Keratinocyte (primary cell): ENCODE data around the gene IRF4. TPM values are rescaled to one million over a fixed set of nuclear protein-coding genes. Genes with fewer than 3 reads are reported as not detected.

Source experiments
- DNase-seq: peaks from one replicate; pipeline ENCODE4 v3.0.0-alpha.2; 2011; ENCODE audit warnings: low read depth, missing footprints, low spot score
- FAIRE-seq: peaks from 2 replicates; lab custom pipeline; 2011; peaks lifted over from hg19 to GRCh38; lab: Jason Lieb, UNC
- H2AFZ ChIP-seq: 2 replicates; pipeline ENCODE4 v1.6.0; 2012; ENCODE audit warnings: low read length, control low read depth, inconsistent platforms; ENCODE audit not compliant: control insufficient read depth
- H3K27ac ChIP-seq: 2 replicates; pipeline ENCODE4 v1.5.1; 2011; ENCODE audit warnings: low read length; ENCODE audit not compliant: control insufficient read depth, insufficient read depth
- H3K27me3 ChIP-seq: 3 replicates; pipeline ENCODE4 v1.6.0; 2011; ENCODE audit warnings: low read length; ENCODE audit not compliant: control insufficient read depth, insufficient read depth; ENCODE audit errors: extremely low read depth
- H3K36me3 ChIP-seq, 2 experiments: 2 replicates in 1 of 2; 3 replicates in 1 of 2; pipeline ENCODE4 v1.5.1; 2011; ENCODE audit warnings: low read length in 2 of 2, mild to moderate bottlenecking in 1 of 2; ENCODE audit not compliant: control insufficient read depth in 2 of 2, insufficient read depth in 2 of 2; ENCODE audit errors: extremely low read depth in 1 of 2
- H3K4me1 ChIP-seq: 3 replicates; pipeline ENCODE4 v1.5.1; 2011; ENCODE audit warnings: low read length; ENCODE audit not compliant: control insufficient read depth, insufficient read depth; ENCODE audit errors: extremely low read depth
- H3K4me2 ChIP-seq: 3 replicates; pipeline ENCODE4 v1.6.0; 2011; ENCODE audit warnings: low read depth, low read length; ENCODE audit not compliant: control insufficient read depth, insufficient read depth; ENCODE audit errors: extremely low read depth
- H3K4me3 ChIP-seq, 3 experiments: fragments of 200-600 bp in 1 of 3; sonication (generic) in 1 of 3; 2 replicates in 2 of 3; 3 replicates in 1 of 3; pipeline ENCODE4 v1.5.1; 2011 to 2016; ENCODE audit warnings: low read length in 3 of 3, mild to moderate bottlenecking in 3 of 3, control low read depth in 2 of 3, inconsistent platforms in 1 of 3, low read depth in 1 of 3, mixed read lengths in 1 of 3, mixed run types in 1 of 3, moderate library complexity in 1 of 3; ENCODE audit not compliant: control insufficient read depth in 2 of 3, insufficient read depth in 2 of 3; ENCODE audit errors: extremely low read depth in 1 of 3
- H3K79me2 ChIP-seq: 2 replicates; pipeline ENCODE4 v1.6.0; 2012; ENCODE audit warnings: low read length; ENCODE audit not compliant: control insufficient read depth, insufficient read depth
- H3K9ac ChIP-seq: 3 replicates; pipeline ENCODE4 v1.6.0; 2011; ENCODE audit warnings: low read length; ENCODE audit not compliant: control insufficient read depth, insufficient read depth; ENCODE audit errors: extremely low read depth
- H3K9me1 ChIP-seq: 3 replicates; pipeline ENCODE4 v1.6.0; 2011; ENCODE audit warnings: low read length; ENCODE audit not compliant: control insufficient read depth, insufficient read depth; ENCODE audit errors: extremely low read depth
- H3K9me3 ChIP-seq: 2 replicates; pipeline ENCODE4 v1.5.1; 2012; ENCODE audit warnings: low read depth, low read length; ENCODE audit not compliant: control insufficient read depth
- H4K20me1 ChIP-seq: 3 replicates; pipeline ENCODE4 v1.6.0; 2011; ENCODE audit warnings: low read length; ENCODE audit not compliant: control insufficient read depth, insufficient read depth; ENCODE audit errors: extremely low read depth
- CTCF ChIP-seq, 3 experiments: IDR thresholded peaks in 1 of 3; conservative IDR thresholded peaks in 1 of 3; optimal IDR thresholded peaks in 1 of 3; 2 replicates in 2 of 3; 3 replicates in 1 of 3; pipeline versions ENCODE3 to v1.5.1; 2011; ENCODE audit warnings: low read length in 3 of 3, mild to moderate bottlenecking in 3 of 3, moderate library complexity in 2 of 3, control low read depth in 1 of 3, inconsistent platforms in 1 of 3; ENCODE audit not compliant: insufficient read depth in 2 of 3; ENCODE audit errors: extremely low read depth in 1 of 3
- EZH2 ChIP-seq: IDR thresholded peaks from one replicate; pipeline ENCODE4 v1.6.1; 2012; ENCODE audit warnings: inconsistent platforms, mild to moderate bottlenecking, low read length, moderate library complexity
- dilution Hi-C: fragments of 300-500 bp; cut with MboI; formaldehyde crosslinking; loops from one replicate; pipeline ENCODE4 v1.7.0; 2020; ENCODE audit warnings: low sequenced_read_pairs; ENCODE audit not compliant: extremely low pct_ligation_motif_present
- polyA plus RNA-seq, 5 experiments: library from polyadenylated mRNA; depleted of rRNA in 3 of 5; stranded (reverse) in 3 of 5; stranded (forward) in 1 of 5; unstranded in 1 of 5; fragments of >200 nt; gene quantifications; 1 replicate in 1 of 5; 2 replicates in 3 of 5; 3 replicates in 1 of 5; pipeline versions ENCODE4 v1.2.1 to v1.2.3, GENCODE V29; 2011 to 2012; ENCODE audit warnings: missing spikeins in 2 of 5, low read depth in 1 of 5, low replicate concordance in 1 of 5

Gene IRF4
- polyA plus RNA-seq, 1 donor (not counting 4 experiments of a cell fraction or from before 2014, with no cell fraction given), result 0.12 TPM

GRCh38 chr6:383856-384255, 7.7 kb upstream of the IRF4 start:
- dilution Hi-C loops, result no loop called here
- FAIRE-seq, result no peak
- Histone ChIP-seq H3K4me1 (no peaks in the 10 kb centered on the region), H4K20me1 (no peaks in the 10 kb centered on the region), H2AFZ (no peak overlapping the region), H3K27me3 (peaks cover 35% of the 10 kb centered on the region), H3K4me3 (no peak overlapping the region), H3K36me3 (no peaks in the 10 kb centered on the region), H3K9me1 (no peaks in the 10 kb centered on the region), H3K4me2 (no peak overlapping the region), H3K79me2 (no peaks in the 10 kb centered on the region), H3K9me3 (peaks cover 2% of the 10 kb centered on the region), H3K27ac (no peak overlapping the region), H3K9ac (no peak overlapping the region)
- DNase-seq, result no peak
- no peak for TF ChIP-seq EZH2
- no peak for TF ChIP-seq CTCF (optimal IDR thresholded peaks at IDR 0.05 in 1 of 3, IDR thresholded peaks at IDR 0.05 in 1 of 3, conservative IDR thresholded peaks at IDR 0.05 in 1 of 3; ENCODE audit: extremely low read depth in 1 of 3, insufficient read depth in 2 of 3, low read length in 3 of 3)

- Histone ChIP-seq H2AFZ (no peak overlapping the region), H3K9me1 (no peaks in the 10 kb centered on the region), H3K9me3 (peaks cover under 1% of the 10 kb centered on the region), H3K27me3 (peaks cover 39% of the 10 kb centered on the region), H3K79me2 (no peaks in the 10 kb centered on the region), H3K36me3 (no peaks in the 10 kb centered on the region), H3K9ac (no peak overlapping the region), H3K27ac (no peak overlapping the region), H3K4me3 (no peak overlapping the region), H3K4me1 (no peaks in the 10 kb centered on the region), H3K4me2 (no peak overlapping the region), H4K20me1 (no peaks in the 10 kb centered on the region)
- dilution Hi-C loops, result no loop called here
- DNase-seq (no peak), FAIRE-seq (no peak)
- TF ChIP-seq CTCF (optimal IDR thresholded peaks at IDR 0.05 in 1 of 3, IDR thresholded peaks at IDR 0.05 in 1 of 3, conservative IDR thresholded peaks at IDR 0.05 in 1 of 3; ENCODE audit: extremely low read depth in 1 of 3, insufficient read depth in 2 of 3, low read length in 3 of 3) (no peak), EZH2 (no peak)
Measured at GRCh38 chr6:384898-385297, 6.7 kb upstream of the IRF4 start.
